ENCODE results near the gene KCNK5. TPM values are rescaled to one million over a fixed set of nuclear protein-coding genes. Genes with fewer than 3 reads are reported as not detected.

Gene KCNK5
- total RNA-seq, 2 experiments from 2014 or later: 7.8 to 8.5 TPM

DNA sequence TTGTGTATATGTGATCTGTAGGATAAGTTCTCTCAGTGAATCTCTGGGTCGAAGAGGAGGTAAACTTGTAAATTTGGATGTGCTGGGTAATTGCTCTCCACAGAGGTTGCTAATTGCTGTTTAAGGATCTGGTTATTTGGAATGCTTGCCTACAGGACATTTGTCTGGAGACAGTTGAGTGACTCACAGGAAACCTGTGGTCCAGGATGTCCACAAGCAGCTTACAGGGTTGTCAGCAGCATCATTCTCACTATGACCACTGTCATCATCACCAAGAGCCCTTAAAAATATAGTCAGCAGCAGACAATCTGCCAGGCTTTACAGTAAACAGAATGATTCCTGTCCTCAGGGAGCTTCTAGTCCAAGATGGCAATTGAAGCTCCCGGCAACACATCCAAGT is 31.2 kb upstream of the KCNK5 start:
- ATAC-seq (ENCODE audit: low read depth): no peak
- H3K36me3 Mint-ChIP-seq: no peaks in the 10 kb centered on the region
- H3K9me3 Mint-ChIP-seq: no peaks in the 10 kb centered on the region
- DNase-seq: no peak
- no peak overlapping the region for H3K27ac Mint-ChIP-seq
- no peak overlapping the region for H3K4me3 Mint-ChIP-seq
- peaks cover 8% of the 10 kb centered on the region for H3K27me3 Mint-ChIP-seq
- POLR2A ChIA-PET: no interaction called here
- H3K4me1 Mint-ChIP-seq: peaks cover 8% of the 10 kb centered on the region

DNA sequence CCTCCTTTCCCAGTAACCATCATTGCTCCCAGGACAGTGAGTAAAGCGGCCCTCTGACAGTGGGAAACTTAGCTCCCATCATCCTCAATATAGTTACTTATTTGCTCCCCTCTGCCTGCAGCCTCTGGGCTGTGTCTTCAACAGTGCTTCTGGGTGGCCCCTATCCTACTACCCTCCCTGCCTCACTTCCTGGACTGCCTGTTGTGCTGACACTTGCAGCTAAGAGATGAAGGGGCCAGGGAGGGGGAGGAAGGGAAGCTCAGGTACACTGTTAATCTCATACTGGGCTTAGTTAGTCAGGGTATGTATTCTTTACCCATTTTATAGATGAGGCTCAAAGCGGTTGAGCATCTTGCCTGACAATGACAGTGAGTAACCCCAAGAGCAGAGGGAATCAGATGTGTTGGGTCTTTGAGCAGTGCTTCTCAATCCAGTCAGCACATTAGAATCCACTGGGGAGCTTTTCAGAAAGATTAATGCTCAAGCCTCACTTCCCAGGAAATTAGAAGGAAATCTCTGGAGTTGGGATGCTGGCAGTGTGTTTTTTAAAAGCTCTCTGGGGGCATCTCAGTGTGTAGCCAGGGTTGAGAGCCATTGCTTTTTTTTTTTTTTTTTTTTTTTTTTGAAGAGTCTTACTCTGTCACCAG is 27.1 kb upstream of the KCNK5 start:
- Mint-ChIP-seq H3K4me3 (no peak overlapping the region), H3K27me3 (peaks cover 11% of the 10 kb centered on the region), H3K36me3 (no peaks in the 10 kb centered on the region), H3K4me1 (peaks cover 4% of the 10 kb centered on the region), H3K27ac (no peak overlapping the region), H3K9me3 (peaks cover 1% of the 10 kb centered on the region)
- POLR2A ChIA-PET: no interaction called here
- peak; percentile 45 for ATAC-seq (ENCODE audit: low read depth)
- no peak for DNase-seq

DNA sequence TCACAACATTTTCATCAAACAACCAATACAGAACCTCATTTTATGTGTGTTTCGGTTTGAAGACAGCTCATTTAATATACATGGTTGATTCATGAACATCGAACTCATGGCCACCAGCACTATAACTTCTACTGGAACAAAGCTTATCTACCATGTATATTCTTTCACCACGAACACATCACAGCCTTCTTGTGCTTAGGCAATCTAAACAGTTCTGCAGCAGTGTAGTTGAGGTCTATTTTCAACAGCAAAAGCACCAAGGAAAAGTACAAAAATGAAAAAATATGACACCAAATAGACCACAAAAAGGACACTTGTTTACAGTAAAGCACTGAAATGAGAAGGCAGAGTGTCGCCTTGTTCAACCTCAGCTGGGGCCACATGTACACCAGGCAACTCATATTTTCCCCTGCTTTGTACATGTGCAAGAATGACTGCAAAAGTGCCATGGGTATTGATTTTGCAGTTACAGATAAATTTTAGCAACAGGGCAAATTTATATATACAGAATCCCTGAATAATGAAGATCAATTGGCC is 25.8 kb upstream of the KCNK5 start:
- peaks cover 1% of the 10 kb centered on the region for H3K9me3 Mint-ChIP-seq
- no peak overlapping the region for H3K4me3 Mint-ChIP-seq
- ATAC-seq (ENCODE audit: low read depth): no peak
- no peaks in the 10 kb centered on the region for H3K36me3 Mint-ChIP-seq
- no peak for DNase-seq
- H3K27ac Mint-ChIP-seq: no peak overlapping the region
- H3K27me3 Mint-ChIP-seq: peaks cover 12% of the 10 kb centered on the region
- POLR2A ChIA-PET: no interaction called here
- peaks cover 4% of the 10 kb centered on the region for H3K4me1 Mint-ChIP-seq

DNA sequence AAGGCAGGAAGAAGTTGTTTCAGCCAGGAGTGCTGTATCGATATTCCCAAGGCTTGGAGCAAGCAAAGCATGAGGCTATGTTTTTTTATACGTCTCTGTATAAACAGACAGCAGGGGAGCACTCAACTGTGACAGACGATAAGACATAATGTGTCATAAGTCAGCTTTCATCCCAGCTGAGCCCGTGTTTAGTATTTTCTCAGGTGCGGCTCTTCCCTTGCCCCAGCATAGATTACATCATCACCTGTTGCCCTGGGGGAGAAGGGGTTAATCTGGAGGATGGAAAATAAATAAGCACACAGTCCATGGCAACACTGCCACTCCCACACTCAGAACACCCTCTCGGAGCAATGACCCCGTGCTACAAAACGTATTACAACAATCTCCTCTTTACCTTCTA is 22.1 kb upstream of the KCNK5 start:
- no peak overlapping the region for H3K27ac Mint-ChIP-seq
- no peaks in the 10 kb centered on the region for H3K36me3 Mint-ChIP-seq
- peaks cover 1% of the 10 kb centered on the region for H3K9me3 Mint-ChIP-seq
- no peak overlapping the region for H3K4me3 Mint-ChIP-seq
- no peak for ATAC-seq (ENCODE audit: low read depth)
- H3K27me3 Mint-ChIP-seq: peaks cover 8% of the 10 kb centered on the region
- DNase-seq: no peak
- H3K4me1 Mint-ChIP-seq: peaks cover 10% of the 10 kb centered on the region
- POLR2A ChIA-PET: no interaction called here

DNA sequence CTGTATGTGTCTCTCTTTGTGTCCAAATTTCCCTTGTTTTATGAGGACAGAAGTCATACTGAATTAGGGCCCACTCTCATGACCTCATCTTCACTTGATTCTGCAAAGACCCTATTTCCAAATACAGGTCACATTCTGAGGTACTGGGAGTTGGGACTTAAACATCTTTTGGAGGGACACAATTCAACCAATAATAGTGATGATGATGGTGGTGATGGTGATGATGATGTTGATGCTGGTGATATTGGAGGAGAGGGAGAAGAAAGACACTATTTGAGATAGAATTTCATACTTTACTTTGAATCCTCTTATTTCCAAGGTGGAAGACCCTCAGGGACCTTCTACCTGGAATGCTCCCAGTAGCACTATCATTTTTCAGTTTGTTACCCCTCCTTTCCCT is 21.2 kb upstream of the KCNK5 start:
- Mint-ChIP-seq H3K27me3 (peaks cover 8% of the 10 kb centered on the region), H3K4me1 (peaks cover 7% of the 10 kb centered on the region), H3K36me3 (no peaks in the 10 kb centered on the region), H3K4me3 (no peak overlapping the region), H3K27ac (no peak overlapping the region), H3K9me3 (peaks cover 1% of the 10 kb centered on the region)
- DNase-seq: no peak
- ATAC-seq (ENCODE audit: low read depth): no peak
- POLR2A ChIA-PET: no interaction called here

DNA sequence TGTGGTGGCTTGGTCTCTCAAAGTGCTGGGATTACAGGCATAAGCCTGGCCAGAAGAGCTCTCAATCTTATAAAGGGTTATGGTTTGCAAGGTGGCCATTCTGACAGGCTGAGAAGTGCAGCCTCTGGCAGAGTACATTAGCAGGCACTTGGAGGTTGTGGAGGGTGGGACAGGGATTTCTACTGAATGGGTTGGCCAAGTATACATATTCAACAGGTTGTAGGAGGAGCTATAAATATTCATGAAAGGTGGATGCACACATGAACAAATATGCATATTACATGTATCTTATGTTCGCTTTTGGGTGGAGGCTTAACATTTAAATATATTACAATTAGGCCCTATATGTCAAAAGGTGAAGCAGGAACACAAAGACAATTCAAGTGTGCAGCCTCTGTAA is 20.0 kb upstream of the KCNK5 start:
- Mint-ChIP-seq H3K9me3 (peaks cover 1% of the 10 kb centered on the region), H3K36me3 (no peaks in the 10 kb centered on the region), H3K27ac (no peak overlapping the region), H3K4me1 (peaks cover 7% of the 10 kb centered on the region), H3K27me3 (peaks cover 6% of the 10 kb centered on the region), H3K4me3 (no peak overlapping the region)
- POLR2A ChIA-PET: no interaction called here
- ATAC-seq (ENCODE audit: low read depth) (no peak), DNase-seq (no peak)

DNA sequence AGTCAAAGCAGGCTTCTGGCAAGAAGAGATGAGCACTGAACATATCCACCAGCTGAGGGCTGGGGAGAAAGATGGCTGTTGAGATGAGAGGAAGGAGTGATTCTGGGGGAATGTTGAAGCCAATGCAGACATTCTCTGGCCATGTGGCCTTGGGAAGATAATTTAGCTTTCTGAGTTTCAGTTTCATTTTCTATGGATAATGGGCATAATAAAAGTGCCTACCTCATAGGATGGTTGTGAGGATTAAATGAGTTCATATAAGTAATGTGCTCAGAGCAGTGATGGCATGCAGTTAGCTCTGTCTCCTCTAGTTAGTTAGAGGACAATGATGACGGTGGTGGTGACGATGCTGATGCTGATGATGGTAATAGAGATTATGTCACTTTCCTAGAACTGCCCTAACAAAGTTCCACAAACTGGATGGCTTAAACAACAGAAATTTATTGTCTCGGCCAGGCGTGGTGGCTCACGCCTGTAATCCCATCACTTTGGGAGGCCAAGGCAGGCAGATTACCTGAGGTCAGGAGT is 18.5 kb upstream of the KCNK5 start:
- H3K36me3 Mint-ChIP-seq: no peaks in the 10 kb centered on the region
- DNase-seq: no peak
- H3K9me3 Mint-ChIP-seq: no peaks in the 10 kb centered on the region
- H3K27ac Mint-ChIP-seq: peak overlapping the region; percentile 17
- no peak for ATAC-seq (ENCODE audit: low read depth)
- POLR2A ChIA-PET: interaction anchor here (0.6 kb wide), 1 partner anchor 88 kb away, joined by 3 read pairs; no protein-coding TSS in a partner anchor
- no peak overlapping the region for H3K4me3 Mint-ChIP-seq
- peaks cover 4% of the 10 kb centered on the region for H3K27me3 Mint-ChIP-seq
- H3K4me1 Mint-ChIP-seq: peaks cover 7% of the 10 kb centered on the region

DNA sequence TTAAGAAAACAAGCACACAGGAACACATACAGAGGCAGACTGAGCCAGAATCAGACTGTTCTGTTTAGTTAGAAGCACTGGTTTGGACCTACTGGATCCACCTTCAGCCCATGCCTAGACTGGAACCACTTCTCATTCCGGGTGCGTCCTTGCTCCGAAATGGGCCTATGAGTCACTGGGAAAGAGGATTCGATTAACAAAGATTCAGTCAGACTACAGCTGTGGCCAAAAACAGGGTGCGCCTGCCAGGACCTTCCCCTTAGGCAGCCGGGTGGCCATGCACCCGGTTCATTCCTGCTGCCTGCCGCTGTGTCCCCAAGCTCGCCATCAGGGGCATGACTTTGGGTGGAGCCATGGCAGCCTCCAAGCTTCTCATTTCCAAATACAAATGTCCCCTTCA is 14.5 kb upstream of the KCNK5 start:
- H3K4me1 Mint-ChIP-seq: peaks cover 7% of the 10 kb centered on the region
- POLR2A ChIA-PET: no interaction called here
- H3K27me3 Mint-ChIP-seq: peaks cover 1% of the 10 kb centered on the region
- no peak for DNase-seq
- no peak for ATAC-seq (ENCODE audit: low read depth)
- no peaks in the 10 kb centered on the region for H3K9me3 Mint-ChIP-seq
- H3K36me3 Mint-ChIP-seq: no peaks in the 10 kb centered on the region
- no peak overlapping the region for H3K27ac Mint-ChIP-seq
- no peak overlapping the region for H3K4me3 Mint-ChIP-seq

DNA sequence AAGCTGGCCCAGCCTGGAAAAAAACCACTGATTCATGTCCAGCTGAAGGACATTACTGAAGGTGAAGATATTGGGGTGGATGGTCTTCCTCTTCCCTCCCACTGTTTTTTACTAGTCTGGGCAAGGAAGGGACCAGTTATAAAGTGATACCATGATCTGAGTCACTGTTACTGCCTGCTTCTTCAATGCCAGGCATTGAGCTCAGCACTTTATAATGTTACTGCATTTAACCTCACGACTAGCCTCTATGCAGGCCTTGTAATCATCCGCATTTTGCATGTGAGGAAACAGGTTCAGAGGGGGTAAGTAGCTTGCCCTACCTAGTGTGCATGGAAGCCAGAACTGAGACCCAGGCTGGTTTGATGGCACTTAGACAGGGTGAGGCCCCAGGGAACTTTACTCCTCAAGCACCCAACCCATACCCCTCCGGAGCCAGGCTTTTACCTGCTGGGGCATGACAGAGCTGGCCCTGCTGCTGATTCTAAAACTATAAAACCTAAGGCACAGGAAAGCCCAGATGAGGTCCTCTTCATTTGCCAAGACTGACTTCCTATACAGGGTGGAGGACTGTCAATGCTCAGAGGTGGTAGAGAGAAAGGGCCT is 11.0 kb upstream of the KCNK5 start:
- Mint-ChIP-seq H3K36me3 (no peaks in the 10 kb centered on the region), H3K9me3 (no peaks in the 10 kb centered on the region), H3K27ac (no peak overlapping the region), H3K4me3 (no peak overlapping the region), H3K27me3 (peaks cover 5% of the 10 kb centered on the region), H3K4me1 (peaks cover 3% of the 10 kb centered on the region)
- DNase-seq: no peak
- ATAC-seq (ENCODE audit: low read depth): no peak
- POLR2A ChIA-PET: no interaction called here

DNA sequence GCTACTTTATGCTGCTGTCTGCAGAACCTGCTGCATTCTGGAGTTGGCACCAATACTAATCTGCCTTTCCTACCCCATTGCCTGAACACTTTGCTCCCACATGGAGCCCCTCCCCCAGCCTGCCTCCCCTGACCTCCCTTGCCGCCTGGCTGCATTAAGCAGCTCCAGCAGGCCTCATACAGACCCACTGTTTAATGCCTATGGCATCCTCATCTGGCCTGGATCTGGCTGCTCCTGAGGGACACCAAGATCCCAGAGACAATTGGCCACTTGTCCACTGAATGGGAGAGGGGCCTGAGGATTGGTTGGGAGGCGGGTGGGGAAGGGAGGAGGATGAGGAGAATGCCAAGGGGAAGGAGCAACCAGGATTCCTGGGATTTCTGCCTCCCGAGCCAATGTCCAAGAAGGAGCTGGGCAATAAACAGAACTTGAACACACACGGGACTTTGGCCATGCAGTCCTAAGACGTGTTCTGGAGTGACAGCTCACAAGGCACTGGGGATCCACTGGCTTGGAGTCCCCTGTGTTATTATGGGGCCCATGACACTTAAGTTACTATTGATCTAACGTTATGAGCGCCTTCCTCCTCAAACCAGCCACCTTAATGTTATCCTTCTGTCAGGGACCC is 10.4 kb upstream of the KCNK5 start:
- Mint-ChIP-seq H3K4me1 (peaks cover 3% of the 10 kb centered on the region), H3K9me3 (no peaks in the 10 kb centered on the region), H3K27ac (no peak overlapping the region), H3K4me3 (no peak overlapping the region), H3K27me3 (peaks cover 6% of the 10 kb centered on the region), H3K36me3 (no peaks in the 10 kb centered on the region)
- ATAC-seq (ENCODE audit: low read depth) (no peak), DNase-seq (no peak)
- POLR2A ChIA-PET: no interaction called here

DNA sequence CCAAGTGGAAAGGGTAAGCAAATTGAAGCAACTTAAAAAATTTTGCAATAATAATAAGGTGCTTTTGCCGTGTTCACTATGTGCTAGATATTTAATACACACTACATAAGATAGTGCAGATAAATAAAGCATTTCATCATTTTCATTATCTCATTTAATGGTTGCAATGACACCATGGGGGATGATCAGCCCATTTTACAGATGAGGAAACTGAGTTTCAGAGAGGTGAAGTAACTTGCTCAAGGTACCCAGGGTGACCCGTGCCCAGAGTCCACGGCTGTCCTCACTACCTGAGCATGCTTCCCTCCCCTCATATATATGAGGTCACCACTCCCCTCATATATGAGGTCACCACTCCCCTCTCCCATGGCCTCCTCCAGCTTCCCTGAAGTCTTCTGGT is 7.5 kb upstream of the KCNK5 start:
- peaks cover 6% of the 10 kb centered on the region for H3K27me3 Mint-ChIP-seq
- POLR2A ChIA-PET: no interaction called here
- H3K27ac Mint-ChIP-seq: no peak overlapping the region

DNA sequence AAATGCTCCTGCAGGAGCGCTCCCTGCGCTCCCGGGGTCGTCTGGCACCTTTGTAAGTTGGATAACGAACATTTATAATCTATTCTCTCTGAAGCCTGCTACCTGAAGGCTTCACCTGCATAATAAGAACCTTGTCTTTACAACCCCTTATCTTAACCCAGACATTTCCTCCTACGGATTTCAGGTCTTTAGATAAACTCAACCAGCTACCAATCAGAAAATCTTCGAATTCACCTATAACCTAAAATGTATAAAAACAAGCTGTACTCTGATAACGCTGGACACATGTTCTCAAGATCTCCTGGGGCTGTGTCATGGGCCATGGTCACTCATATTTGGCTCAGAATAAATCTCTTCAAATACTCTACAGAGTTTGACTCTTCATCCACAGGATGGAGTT is 4.1 kb upstream of the KCNK5 start:
- Mint-ChIP-seq H3K36me3 (no peaks in the 10 kb centered on the region), H3K4me3 (no peak overlapping the region), H3K9me3 (no peaks in the 10 kb centered on the region), H3K4me1 (peaks cover 6% of the 10 kb centered on the region), H3K27me3 (peaks cover 8% of the 10 kb centered on the region), H3K27ac (no peak overlapping the region)
- no peak for DNase-seq
- POLR2A ChIA-PET: no interaction called here
- ATAC-seq (ENCODE audit: low read depth): no peak

More for the DNA sequence above, 7.5 kb upstream of the KCNK5 start:
- ATAC-seq (ENCODE audit: low read depth) (no peak), DNase-seq (no peak)
- H3K9me3 Mint-ChIP-seq: no peaks in the 10 kb centered on the region
- no peaks in the 10 kb centered on the region for H3K36me3 Mint-ChIP-seq
- H3K4me1 Mint-ChIP-seq: peaks cover 5% of the 10 kb centered on the region
- no peak overlapping the region for H3K4me3 Mint-ChIP-seq

DNA sequence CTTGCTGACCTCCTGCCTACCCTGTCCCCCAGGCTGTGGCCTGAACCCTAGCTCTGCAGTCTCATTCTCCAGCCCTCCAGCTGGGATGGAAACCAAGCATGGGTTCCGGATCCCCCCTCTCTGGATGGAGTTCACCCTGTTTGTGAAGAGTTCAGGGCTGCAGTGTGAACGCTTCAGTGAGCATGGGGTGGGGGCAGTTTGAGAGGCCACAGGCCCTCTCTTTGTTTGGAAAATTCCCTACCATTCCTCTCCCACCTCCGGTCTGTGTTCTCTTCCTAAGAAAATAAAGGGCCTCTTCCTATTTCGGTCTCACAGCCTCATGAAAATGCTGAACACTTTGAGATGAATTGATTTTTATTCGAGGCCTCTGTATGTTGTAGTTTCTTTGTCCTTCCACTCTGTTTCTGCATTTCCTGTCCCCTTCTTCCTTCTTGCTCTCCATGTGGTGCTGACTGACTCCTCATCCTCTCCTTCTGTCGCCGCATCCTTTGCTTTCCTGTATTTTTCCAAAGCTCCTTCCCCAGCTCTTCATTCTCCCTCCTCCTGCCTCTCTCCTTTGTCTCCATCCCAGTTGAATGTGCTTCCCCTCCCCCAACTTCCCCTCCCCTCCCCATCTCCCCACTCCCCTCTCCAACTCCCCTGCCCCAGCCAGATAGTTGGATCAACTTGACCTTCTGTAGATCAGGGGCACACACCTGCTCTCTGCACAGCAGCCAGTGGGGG is 2.4 kb upstream of the KCNK5 start:
- ATAC-seq (ENCODE audit: low read depth) (no peak), DNase-seq (no peak)
- H3K27me3 Mint-ChIP-seq: peaks cover 8% of the 10 kb centered on the region
- no peaks in the 10 kb centered on the region for H3K9me3 Mint-ChIP-seq
- POLR2A ChIA-PET: no interaction called here
- no peak overlapping the region for H3K4me3 Mint-ChIP-seq
- H3K4me1 Mint-ChIP-seq: peaks cover 21% of the 10 kb centered on the region
- H3K27ac Mint-ChIP-seq: peak overlapping the region; percentile 49
- H3K36me3 Mint-ChIP-seq: no peaks in the 10 kb centered on the region

All from activated naive CD8-positive, alpha-beta T cell treated with anti-CD3 and anti-CD28 coated beads, Interleukin-2, amount 10 ng/mL, durations not matched to agents 7 days and 5 days (primary cell).